GM19351 (cell line): ENCODE measurements around the gene NR6A1.

ENCODE experiments used
- ATAC-seq: cut with Tn5 transposase; IDR thresholded peaks from one replicate; pipeline ENCODE4 v1.9.1; 2021; ENCODE audit warnings: mild to moderate bottlenecking, moderate library complexity; ENCODE audit not compliant: unreplicated experiment

NR6A1 gene

GRCh38 chr9:124771021-124771866 lies at the start of gene NR6A1:
Gene NR6A1, minus strand, starts transcription at chr9:124771311.
- ATAC-seq: peak; percentile 82

DNA sequence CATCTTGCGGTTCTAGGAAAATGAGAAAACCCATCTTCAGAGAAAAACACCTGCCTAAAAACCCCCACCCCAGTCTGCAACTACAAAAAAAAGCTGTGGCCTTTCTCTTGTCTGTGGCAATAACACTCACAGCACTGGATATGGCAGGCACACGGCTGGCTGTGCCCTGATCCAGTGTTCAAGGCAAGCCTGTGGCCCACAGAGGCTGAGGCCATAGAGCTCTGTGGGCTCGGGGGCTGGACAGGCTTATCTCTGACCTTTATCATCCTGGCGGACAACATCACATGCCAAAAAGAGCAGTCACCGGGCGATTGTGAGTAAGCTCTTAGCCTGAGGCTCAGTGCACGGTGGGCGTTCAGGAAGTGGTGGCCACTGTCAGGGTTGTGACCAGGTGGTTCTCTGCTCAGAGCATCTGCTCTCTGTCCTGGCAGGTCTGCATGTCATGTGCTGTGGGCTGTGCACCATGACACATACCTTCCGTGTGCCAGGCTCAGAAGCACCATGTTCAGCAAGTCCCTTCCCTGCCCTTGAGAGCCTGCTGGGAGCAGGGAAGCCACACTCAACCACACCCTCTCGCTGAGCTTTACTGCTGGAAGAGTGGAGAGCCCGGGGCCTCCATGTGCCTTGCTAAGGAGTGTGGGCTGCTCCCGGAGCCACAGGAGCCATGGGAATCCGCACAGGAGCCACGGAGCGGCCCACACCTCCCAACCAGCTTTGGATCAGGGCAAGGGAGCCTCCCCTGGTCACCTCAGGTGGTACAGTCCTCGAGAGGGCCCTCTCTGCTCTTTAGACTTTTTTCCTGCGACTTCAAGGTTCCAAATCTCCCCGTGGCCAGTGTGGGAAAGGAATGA lies 47.5 kb upstream of the NR6A1 start:
- no peak for ATAC-seq

GRCh38 chr9:124815601-124816000 lies 44.5 kb upstream of the NR6A1 start:
- ATAC-seq: no peak

DNA sequence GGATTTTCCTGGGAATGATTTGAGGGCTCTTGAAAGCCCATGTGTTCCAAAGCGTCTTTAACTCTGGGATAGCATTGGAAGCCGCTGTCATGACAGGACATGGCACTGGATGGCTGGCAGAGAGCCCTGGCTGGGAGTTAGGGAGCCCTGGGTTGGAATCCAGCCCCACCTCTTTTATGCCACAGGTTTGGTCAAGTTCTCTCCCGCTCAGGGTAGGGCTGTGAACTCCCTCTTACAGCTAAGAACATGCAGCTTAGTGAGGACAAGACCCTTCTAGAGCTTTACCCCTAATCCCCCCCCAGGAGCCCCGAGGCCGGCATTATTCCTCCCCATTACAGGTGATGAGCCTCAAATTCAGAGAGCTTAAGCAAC lies 43.0 kb upstream of the NR6A1 start:
- no peak for ATAC-seq

GRCh38 chr9:124813501-124814163 lies 42.5 kb upstream of the NR6A1 start:
- ATAC-seq: no peak

GRCh38 chr9:124813041-124813440 lies 41.9 kb upstream of the NR6A1 start:
- ATAC-seq: no peak

DNA sequence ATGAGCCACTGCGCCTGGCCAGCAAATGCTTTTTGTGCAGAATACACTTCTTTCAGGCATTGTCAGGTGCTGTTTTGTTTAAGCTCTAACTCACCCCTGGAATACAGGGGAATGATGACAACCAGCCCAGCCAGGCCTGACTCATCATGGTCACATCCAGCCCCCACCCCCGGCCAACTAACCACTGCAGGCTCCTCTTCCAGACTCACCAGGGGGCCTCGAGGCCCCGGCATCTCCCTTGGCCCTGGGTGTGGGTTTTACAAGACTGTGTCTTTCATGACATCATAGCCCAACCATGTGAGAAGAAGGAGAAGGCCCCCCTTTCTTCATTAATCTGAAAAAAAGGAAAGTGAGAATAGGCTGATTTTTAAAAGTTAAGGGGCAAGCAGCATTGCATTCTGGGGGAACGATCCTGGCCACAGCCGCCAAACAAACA lies 41.3 kb upstream of the NR6A1 start:
- no peak for ATAC-seq

DNA sequence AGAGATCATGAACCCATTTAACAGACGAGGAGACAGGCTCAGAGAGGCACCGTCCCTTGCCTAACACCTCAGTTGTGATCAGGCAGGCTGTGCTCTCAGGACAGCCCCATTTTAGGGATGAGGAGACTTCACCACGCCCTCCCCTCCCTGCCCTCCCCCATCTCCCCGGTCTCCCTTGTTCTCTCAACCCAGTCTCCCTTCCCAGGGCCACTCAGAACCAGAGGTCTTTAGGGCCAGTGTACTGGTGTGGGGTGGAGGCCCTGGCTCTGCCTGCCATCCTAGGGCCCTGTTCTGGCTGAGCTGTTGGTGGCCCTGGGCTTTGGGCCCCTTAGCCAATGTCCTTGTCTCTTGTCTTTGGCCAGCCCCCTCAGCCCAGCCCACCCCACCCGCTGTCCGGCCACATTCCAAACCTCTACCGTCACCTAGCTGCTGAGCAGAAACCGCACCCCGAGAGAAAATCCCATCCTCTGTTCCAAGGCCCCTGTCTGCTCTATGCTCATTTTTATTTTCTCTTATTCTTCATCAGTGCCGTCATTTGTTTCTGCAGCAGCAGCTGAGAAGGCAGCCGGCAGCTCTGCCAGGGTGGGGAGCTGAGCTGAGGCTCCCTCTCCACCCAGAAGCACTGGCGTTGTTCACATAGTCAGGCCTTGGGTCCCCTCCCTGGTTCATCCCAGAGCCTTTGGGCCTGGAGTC lies 39.7 kb upstream of the NR6A1 start:
- ATAC-seq: no peak

DNA sequence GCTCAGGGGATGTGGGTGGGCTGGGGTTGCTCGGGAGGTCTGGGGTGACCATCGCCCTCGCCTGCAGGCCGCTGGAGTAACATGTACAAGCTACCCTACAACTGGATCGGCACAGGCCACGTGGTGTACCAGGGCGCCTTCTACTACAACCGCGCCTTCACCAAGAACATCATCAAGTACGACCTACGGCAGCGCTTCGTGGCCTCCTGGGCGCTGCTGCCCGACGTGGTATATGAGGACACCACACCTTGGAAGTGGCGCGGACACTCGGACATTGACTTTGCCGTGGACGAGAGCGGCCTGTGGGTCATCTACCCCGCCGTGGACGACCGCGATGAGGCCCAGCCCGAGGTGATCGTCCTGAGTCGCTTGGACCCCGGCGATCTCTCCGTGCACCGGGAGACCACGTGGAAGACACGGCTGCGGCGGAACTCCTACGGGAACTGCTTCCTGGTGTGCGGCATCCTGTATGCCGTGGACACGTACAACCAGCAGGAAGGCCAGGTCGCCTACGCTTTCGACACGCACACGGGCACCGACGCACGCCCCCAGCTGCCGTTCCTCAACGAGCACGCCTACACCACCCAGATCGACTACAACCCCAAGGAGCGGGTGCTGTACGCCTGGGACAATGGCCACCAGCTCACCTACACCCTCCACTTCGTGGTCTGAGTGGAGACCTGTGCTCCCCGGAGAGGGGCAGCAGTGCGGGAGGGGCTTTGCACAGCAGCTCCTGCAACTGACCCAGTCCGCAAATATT lies 38.8 kb upstream of the NR6A1 start:
- no peak for ATAC-seq

DNA sequence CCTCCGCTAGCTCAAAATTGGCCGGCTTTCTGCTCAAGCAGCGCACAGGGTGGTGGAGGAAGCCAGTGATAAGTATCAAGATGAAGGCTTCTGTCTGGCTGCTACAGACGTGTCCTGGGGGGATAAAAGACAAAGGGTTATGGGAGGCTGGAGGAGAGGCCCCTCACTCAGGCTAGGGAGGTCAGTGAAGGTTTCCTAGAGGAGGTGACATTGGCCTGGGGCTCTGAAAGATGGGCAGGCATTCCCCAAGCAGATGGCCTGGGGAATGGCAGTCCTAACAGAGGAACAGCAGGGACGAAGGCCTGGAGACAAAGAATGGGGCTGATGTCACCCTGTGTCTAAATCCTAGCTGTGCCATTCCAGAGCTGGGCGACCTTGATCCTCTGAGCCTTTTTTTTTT lies 38.1 kb upstream of the NR6A1 start:
- ATAC-seq: no peak

- ATAC-seq: no peak
Measured at GRCh38 chr9:124808246-124808956, 37.3 kb upstream of the NR6A1 start.

GRCh38 chr9:124805186-124805585 lies 34.1 kb upstream of the NR6A1 start:
- no peak for ATAC-seq

- ATAC-seq: no peak
Measured at GRCh38 chr9:124803911-124804310, 32.8 kb upstream of the NR6A1 start.

GRCh38 chr9:124802426-124802825 lies 31.3 kb upstream of the NR6A1 start:
- ATAC-seq: no peak

GRCh38 chr9:124801356-124801755 lies 30.2 kb upstream of the NR6A1 start:
- no peak for ATAC-seq

DNA sequence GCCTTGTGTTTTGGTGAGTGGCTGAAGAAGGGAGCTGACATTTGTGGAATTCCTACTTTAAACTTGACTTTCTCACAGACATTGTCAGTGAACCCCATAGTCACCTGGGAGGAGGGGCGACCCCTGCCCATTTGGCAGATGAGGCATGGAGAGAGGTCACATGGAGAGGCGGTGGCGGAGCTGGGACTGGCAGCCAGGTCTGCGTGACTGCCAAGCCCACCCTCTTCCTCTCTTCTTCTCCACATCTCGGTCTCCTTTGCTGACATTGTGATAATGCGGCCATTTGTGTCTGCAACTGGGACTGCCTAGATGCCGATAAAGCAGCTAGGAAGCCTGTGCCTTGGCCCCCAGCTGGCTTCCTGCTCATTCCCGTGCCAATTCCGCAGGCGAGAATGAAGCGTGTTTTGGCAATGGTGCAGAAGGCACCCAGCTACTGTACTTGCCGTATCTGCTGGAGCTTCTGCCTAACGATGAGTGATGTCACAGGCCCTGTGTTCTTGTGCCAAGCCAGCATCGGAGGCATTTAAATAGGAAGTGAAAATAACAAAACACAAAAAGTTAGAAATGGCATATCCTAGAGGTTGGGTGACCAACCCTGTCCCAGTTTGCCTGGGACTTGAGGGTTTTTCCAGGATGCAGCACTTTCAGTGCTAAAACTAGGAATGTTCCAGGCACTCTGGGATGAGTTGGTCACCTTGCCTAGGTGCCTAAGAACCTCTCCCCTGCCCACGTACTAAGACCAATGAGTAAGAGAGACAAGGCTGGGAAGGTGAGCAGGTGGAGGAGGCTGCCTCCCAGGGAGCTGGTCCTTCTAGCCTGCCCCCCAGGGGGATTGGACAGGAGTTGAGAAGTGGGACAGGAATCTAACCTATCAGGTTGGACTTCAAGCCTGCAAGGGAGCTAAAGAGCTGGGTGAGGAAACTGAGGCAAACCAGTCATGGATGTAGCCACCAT lies 29.5 kb upstream of the NR6A1 start:
- ATAC-seq: no peak

GRCh38 chr9:124799274-124800006 lies 28.3 kb upstream of the NR6A1 start:
- ATAC-seq: no peak
